ENCODE data around the gene TERT. TPM values are rescaled to one million over a fixed set of nuclear protein-coding genes. Genes with fewer than 3 reads are reported as not detected.

Gene TERT
- total and polyA plus RNA-seq, 2 of the 13 experiments (the other 11 are each of a cell fraction or from before 2014, with no cell fraction given) = 4.3 to 5.9 TPM

GRCh38 chr5:1295650-1296037 is 776 bp upstream of the TERT start (continued):
- TF ChIP-seq ZNF800 (CRISPR knock-in tag; IDR thresholded peaks at IDR 0.05) (peak; percentile 33; the same call in 1 of the 2 replicates), THYN1 (CRISPR knock-in tag; IDR thresholded peaks at IDR 0.05; ENCODE audit: borderline replicate concordance, low read depth) (no peak), MTA1 (CRISPR knock-in tag; IDR thresholded peaks at IDR 0.05; ENCODE audit: borderline replicate concordance) (0 out of 2 replicates have a peak, but pooled peaks have one; percentile 36), ZNF569 (CRISPR knock-in tag; IDR thresholded peaks at IDR 0.05; ENCODE audit: borderline replicate concordance) (no peak), BCL6 (CRISPR knock-in tag; IDR thresholded peaks at IDR 0.05) (0 out of 2 replicates have a peak, but pooled peaks have one; percentile 11), PBX2 (CRISPR knock-in tag; IDR thresholded peaks at IDR 0.05) (no peak), ZNF777 (CRISPR knock-in tag; IDR thresholded peaks at IDR 0.05) (0 out of 2 replicates have a peak, but pooled peaks have one; percentile 4), GPN1 (CRISPR knock-in tag; IDR thresholded peaks at IDR 0.05; ENCODE audit: borderline replicate concordance) (no peak), PAX8 (CRISPR knock-in tag; IDR thresholded peaks at IDR 0.05; ENCODE audit: borderline replicate concordance) (no peak), ZNF879 (CRISPR knock-in tag; IDR thresholded peaks at IDR 0.05) (no peak), CHCHD3 (CRISPR knock-in tag; IDR thresholded peaks at IDR 0.05) (no peak), ZNF333 (CRISPR knock-in tag; IDR thresholded peaks at IDR 0.05; ENCODE audit: borderline replicate concordance) (no peak)

Data from HepG2 (cell line).